Left cardiac atrium (tissue), 4 donors: ENCODE data around the gene SLC1A7. TPM values are rescaled to one million over a fixed set of nuclear protein-coding genes. Genes with fewer than 3 reads are reported as not detected.
A peak's percentile ranks its signal among the peaks of the same experiment; 100 is the strongest.

Experiments
- ATAC-seq, 2 donors: fragments of 200-7000 bp; cut with Tn5 transposase; one replicate each; pipeline ENCODE4 v1.9.1; 2020; ENCODE audit warnings: mild to moderate bottlenecking in 2 of 2, moderate library complexity in 2 of 2
- DNase-seq: peaks from one replicate; pipeline ENCODE4 v3.0.0-alpha.2; 2020
- intact Hi-C, 2 donors: fragments of 100-400 bp; cut with DNase I; formaldehyde crosslinking; loops; one replicate each; pipeline versions ENCODE4 v1.14.1 to v1.15.1; 2022 to 2023
- total RNA-seq, 2 donors: library from RNA; stranded (reverse); fragmentation: NEBNext Ultra II Directional; extraction: Animal tissue kit (Norgen Biotek cat#: 25700); gene quantifications; one replicate each; pipeline ENCODE4 v1.2.1, GENCODE V29; 2021
- donor health status: DM: no; HTN: yes; CAD: no.
- donor health status: DM: no; HTN: yes; CAD: no; lungs with severe emphysema.
- donor health status: DM: yes; HTN: yes; CAD: no.
- donor health status: Dilated cardiomyopathy.

The SLC1A7 gene
- total RNA-seq, 2 donors from 2014 or later, result 0.31 to 0.85 TPM

DNA sequence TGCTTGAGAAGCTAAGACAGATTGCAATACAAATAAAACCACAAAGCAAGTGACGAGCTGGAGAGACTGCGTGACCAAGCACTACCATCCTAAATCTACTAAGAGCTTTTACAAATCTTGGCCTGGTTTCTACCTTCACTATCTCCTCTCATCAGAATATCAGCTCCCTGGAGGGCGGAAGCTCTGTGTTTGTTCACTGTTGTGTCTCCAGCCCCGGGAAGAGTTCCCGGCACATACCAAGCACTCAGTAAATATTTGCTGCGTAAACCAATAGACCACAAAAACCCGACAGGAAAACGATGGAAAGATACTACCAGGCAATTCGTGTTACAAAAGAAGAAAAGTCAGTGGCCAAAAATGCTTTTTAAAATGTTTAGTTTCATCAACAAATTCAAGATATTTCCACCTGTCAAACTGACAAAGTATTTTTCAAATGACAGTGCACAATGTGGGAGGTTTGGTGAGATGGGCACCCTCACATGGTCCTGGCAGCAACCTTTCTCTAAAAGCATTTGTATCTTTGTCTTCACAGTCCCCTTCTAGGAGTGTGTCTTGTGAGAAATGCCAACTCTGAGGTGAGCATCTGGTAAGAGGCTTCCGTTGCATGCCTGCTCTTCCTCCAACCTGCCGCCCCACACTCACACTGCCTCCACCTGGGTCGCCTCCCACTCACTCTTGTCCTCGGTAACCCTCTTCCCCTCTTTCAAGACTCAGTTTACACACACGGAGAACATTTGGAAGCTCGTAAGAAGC lies 34.7 kb downstream of the SLC1A7 start:
- ATAC-seq, result no peak
- intact Hi-C loops, result no loop called here
- DNase-seq, result no peak

DNA sequence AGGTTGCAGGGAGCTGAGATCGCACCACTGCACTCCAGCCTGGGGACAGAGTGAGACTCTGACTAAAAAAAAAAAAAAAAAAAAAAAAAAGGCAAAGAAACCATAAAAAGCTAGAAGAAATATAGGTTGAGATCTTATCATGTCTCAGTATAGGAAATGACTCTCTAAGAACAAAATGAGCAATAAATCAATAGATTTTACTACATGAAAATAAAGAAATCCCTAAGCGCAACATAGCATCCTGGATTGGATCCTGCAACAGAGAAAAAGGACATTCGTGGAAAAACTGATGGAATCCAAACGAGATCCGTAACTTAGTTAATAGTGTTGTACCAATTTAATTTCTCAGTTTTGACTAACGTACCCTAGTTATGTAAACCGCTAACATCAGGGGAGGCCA lies 35.3 kb downstream of the SLC1A7 start:
- no peak for ATAC-seq
- no peak for DNase-seq
- intact Hi-C loops, result no loop called here

DNA sequence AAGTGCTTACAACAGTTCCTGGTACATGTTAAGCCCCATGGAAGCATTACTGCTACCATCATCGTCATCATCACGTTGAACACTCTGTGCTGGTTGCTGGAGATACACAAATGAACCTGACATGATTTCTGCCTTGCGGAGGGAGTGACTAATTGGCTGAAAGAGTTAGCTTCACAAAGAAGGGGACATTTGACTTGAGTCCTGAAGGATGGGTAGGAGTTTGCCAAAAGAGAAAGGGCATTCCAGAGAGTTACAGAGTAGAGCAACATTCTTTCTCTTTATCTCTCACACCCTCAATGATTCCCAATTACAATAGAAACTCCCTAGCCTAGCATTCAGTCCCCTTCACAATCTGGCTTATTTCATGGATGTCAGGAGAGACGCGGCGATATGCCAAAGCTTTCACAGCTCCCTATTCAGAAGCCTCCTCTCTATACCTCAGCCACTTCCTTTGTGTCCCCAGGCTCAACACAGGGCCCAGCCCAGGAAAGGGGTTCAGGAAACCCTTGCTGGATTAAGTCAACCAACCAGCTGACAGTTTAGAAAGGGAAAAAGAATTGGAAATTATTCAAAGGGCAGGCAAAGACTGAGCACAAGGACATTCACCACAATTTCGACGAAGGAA lies 38.0 kb downstream of the SLC1A7 start:
- no peak for ATAC-seq
- intact Hi-C loops, result no loop called here
- no peak for DNase-seq

DNA sequence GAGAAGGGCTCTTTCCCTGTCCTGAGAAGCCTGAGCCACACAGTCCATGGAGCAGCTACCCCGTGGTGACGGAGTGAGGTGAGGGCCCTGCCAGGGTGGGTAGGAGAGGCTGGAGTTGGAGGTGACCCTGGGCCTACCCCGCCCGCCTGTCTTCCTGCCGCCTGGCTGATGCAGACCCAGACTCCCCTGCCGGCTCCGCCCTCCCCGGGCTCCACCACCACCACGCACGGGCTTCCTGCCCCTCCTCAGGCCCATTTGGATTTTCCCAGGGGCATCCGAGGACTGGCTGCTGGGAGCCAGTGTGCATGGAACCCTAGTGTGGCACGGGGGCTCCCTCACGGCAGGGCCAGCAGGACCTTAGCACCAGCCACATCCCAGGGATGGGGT lies 47.9 kb downstream of the SLC1A7 start:
- no peak for DNase-seq
- intact Hi-C loops, result no loop called here
- no peak for ATAC-seq

DNA sequence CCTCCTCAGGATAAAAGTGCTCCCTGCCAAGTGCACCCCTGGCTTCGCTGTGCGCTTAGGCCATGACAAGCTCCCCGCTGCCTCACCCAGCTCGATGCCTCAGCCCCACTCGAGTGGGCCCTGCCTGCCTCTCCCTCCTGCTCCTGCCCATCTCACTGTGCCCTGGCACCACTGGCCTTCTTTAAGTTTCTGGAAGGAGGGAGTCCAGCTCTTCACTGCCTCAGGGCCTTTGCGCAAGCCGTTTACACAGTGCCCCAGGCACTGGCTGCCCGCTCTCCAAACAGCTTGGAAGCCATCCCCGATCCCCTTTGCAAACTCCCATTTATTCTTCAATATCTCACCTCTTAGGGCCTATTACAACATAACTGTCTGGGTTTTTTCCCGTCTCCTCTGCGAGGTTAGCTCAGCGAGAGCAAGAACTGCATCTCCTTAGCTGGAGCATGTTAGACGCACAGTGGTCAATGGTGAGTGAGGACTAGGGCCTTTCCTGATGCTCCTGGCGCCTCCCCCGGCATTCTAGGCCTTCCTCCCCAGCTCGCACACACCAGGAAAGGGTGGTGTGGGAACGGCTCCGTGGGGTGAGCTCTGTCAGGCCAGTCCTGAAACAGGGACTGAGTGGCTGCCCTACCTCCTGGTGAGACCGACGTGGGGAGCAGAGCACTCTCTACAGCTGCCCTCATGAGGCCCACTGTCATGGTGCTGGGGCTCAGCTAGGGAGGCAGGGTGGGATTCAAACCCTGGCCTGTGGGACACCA lies 48.5 kb downstream of the SLC1A7 start:
- intact Hi-C loops, result no loop called here
- DNase-seq (no peak), ATAC-seq (no peak)

DNA sequence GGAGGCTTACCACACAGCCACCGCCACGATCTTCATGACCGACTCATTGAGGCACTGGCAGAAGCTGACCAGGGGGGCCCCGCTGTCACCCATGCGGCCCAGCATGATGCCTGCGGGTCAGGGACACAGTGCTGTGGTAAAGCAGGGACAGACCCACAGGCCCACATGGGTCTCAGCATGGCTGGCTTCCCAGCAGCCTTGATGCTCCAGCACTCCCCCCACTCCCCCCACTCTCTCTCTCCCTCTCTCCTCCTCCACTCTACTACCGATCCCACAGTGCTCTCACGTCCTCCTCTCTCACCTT lies 49.0 kb downstream of the SLC1A7 start:
- intact Hi-C loops, result no loop called here
- DNase-seq (no peak), ATAC-seq (no peak)

DNA sequence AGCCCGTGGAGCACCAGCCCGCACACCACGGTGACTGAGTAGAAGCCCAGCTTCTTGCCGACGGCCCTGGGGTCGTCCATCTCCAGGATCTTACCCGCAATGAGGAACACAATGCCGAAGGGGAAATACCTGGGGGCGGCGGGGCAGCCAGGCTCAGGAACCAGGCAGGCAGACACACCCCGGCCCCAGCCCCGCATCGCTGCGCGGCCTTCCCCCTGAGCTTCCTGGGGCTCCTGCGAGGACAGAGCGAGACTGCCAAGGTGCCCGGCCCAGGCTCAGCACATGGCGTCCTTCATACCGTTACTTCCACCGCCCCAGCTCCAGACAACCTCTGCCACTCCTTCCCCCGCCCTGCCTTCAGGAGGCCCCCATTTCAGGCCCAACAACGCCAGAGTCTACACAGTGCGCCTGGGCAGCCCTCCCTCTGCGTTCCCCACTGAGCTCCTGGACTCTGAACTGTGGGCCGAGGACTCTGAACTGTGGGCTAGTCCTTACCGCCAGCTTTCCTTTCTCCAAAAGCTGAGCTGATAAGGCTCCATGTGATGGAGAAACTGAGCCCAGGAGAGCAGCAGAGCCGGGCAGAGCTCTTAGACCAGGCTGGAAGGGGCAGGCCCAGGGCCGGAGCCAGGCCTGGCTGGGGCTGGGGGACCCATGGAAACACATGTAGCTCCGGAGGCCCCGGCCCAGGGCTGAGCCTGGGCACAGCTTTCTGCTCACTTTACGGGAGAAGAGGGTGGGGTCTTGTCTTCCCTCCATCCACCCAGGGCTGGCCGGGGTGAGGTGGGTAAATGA lies 49.6 kb downstream of the SLC1A7 start:
- ATAC-seq, result no peak
- DNase-seq, result no peak
- intact Hi-C loops, result no loop called here

DNA sequence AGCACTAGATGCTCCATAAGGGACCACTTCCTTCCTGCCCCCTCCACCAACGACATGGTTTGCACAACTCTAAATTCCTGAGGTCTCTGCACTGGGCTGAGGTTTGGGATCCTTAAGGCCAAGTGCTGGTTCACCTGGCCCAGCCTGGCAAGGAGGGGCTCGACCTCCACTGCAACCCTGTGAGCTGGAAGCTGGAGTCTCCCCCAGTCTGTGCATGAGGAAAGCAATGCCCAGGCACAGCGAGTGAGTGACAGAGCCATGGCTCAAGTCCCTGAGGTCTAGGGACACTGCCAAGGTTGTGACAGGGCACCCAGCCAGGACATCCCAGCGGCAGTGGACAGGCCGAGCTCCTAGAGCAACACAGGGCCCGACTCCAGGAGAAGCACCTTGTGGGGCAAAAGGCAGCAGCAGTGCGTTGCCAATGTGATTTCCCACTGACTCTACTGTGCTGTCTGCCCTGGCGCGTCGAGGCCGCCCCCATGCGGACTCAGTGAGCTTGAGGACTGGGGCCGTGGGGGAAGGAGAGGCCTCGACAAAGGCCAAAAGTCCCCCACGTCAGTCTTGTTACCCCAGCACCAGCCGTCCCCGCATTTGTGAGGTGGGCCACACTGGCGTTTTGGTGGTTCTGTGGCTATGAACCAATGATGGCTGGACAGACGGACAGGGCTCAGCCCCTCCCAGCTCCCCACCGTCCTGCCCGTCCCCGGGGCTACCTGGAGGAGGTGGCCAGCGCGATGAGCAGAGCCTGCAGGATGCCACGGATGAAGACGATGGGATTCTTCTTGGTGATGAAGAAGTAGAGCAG lies 50.4 kb downstream of the SLC1A7 start:
- DNase-seq, result peak; percentile 64
- intact Hi-C loops, result no loop called here
- ATAC-seq, result peak; percentile 65 to 74

DNA sequence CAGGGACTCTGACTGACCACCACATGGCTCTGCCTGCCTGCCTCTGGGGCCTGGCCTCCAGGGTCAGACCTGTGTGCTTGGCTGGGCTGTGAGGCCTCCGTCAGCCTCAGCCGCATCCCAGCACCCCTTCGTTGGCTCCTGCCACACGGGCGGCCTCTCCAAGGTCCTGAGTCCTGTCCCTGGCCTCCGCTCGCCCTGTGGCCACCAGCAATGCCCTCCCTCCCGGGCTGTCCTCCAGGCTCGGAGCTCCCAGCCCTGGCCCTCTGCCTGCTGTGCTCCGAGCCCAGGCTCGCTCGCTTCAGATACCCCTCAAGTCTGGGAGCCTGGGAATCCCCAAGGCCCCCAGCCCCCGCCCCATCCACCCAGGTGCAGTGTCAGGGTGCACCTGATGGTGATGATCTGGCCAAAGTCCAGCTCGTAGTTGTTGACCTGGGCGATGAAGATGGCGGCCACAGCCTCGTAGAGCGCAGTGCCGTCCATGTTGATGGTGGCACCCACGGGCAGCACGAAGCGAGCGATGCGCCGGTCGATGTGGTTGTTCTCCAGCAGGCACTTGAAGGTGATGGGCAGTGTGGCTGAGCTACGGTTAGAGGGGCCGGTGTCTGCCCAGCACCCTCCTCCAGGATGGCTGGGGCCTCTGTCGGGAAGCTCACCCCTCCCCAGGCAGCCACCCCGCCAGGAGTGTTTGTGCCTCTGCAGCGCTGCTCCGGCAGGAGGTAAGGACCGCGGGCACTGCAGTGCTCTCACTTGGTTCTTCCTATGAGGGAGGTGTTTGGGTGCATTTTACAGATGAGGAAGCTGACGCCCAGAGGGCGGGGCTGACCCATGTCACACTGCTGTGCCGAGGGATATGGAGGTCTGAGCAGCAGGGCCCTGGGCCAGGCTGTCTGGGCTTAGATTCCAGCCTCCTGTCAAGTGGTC lies 52.0 kb downstream of the SLC1A7 start:
- DNase-seq, result peak; percentile 37
- peak; percentile 17 to 41 for ATAC-seq
- intact Hi-C loops, result no loop called here

DNA sequence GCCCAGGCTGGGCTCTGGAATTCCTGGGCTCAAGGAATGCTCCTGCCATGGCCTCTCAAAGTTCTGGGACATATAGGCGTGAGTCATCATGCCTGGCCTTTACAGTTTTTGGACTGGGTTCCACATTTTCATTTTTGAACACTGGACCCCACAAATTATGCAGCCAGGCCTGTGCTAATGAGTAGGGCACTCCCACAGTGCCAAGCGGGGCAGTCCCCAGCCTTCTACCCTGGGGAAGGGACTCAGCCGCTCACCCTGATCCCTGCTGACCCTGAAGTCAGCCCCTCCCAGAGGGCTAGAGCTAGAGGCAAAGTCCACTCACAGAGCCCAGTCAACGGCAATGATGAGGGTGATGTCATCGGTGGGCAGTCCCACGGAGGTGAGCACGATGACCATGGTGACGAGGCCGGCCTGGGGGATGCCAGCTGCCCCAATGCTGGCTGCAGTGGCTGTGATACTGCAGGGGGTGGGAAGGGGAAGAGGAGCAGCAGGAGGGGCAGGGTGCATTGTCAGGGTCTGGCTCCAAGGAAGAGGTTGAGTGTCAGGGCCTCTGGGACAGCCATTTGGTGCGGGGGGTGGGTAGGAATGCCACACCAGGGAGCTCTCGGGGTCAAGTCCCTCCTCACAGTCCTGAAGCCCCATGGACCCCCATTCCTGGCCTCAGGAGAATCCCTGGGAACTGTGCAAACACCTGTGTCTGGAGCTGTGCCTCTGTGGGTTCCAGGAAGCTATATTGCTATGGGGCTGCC lies 52.8 kb downstream of the SLC1A7 start:
- no peak for ATAC-seq
- no peak for DNase-seq
- intact Hi-C loops, result no loop called here

DNA sequence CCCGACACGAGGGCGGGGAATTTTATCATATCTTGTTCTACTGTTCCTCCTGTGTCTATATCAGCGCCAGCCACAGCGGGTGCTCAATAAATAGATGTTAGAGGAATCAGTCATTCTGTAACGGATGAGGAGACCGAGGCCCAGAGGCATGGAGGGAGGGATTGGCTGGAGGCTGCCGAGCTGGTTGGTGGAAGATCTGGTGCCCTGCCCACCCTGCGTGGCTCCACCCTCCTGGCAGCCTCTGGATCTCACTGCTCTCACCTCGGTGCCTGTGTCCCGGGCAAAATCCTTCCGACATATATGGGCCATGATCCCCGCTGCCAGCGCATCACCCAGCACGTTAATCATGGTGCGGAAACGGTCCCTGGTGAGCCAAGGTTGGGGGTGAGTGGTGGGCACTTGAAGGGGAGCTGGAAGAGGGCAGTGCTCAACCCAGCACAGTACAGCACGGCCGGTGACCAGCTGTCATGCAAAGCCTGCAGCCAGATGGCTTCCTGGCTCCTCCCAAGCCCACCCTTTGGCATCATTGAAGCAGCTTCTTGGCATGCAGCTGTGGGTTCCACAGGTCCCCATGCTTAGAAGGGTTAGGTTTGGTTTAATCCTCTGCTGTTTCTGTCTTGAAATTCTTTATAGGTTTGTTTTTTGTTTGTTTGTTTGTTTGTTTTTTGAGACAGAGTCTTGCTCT lies 53.7 kb downstream of the SLC1A7 start:
- intact Hi-C loops, result no loop called here
- no peak for ATAC-seq
- DNase-seq, result no peak

DNA sequence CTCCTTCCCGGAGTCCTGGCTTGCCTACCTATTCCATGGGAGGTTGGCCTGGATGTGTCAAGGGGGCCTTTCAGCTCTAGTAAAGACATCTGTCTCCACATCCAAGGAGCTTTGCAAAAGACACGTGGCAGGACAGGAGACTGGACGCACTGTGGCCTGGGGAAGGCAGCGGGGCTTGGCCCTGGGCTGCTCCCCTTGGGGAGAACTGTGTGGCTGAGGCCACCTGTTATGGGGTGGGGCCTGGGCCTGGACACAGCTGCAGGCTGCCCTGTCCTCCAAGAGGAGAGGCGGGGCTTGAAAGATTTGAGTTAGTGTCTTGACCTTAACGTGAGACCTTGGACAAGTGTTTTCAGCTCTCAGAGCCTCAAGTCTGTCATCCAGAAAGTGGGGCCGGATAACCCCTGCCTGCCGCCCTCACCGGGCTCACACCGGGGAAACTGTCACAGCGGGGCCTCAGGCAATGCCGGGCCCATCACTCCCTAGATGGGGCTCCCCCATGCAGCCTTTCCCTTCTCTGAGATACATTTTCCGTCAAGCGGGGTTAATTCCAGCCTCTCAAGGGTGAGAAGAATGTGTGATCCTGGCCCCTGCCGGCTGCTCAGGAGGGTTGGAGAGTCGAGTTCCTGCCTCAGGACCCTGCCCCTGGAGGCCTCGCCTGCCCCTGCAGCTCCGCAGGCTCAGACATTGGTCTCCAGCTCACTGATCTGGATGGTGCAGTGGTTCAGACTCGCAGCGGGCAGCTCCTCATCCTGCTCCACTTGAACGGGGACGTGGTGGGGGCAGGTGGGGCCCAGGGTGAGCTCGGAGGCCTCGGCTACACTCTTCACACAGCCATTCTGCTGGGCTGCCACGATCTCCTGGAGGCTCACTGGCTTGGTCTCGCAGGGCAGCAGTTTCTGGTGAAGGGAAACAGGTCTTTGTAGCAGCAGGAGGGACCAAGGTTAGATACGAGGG lies 54.8 kb downstream of the SLC1A7 start:
- DNase-seq (no peak), ATAC-seq (peak in 1 of 2 donors; percentile 9)
- intact Hi-C loops, result no loop called here

DNA sequence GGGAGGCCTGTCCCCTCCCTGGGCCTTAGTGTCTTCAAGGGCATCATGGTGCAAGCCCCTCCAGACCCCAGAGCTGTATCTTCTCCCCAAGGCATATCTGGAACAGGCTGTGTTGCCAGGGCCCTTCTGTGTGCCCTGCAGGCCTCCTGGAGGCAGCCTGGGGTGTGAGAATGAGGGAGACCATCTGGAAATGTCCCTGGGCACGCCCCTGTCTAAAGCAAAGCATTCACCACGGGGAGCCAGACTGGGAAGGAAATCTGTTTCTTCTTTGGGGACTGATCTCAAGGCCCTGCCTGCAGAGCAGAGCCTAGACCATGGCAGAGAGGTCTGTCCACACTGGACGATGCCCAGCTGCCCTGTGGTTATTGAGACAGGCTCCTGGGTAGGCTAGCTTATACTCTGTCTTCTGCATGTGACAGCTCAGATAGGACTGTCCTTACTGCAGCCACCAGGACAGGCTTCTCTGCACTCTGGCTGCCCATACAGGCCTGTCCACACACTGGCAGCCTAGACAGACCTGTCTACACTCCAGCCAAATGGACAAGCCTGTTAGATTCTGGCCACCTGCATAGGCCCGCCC lies 55.9 kb downstream of the SLC1A7 start:
- ATAC-seq (peak in 1 of 2 donors; percentile 7), DNase-seq (no peak)
- intact Hi-C loops, result no loop called here

DNA sequence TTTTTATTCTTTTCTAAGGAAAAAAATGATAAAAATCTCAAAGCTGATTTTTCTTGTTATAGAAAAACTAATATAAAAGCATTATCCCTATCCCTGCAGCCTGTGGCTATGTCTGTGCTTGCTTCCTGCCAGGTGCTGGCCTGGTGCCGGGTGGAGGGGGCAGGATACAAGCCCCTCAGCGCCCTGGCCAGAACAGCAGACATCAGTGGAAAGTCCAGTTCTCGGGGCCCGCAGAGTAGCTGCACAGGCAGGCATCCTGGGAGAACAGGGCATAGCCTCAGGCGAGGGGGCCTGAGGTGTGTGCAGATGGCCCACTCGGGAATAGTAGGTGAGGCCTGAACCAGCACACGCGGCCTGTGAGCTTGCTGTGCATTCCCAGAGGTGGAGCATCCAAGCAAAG lies 57.0 kb downstream of the SLC1A7 start:
- DNase-seq (no peak), ATAC-seq (no peak)
- intact Hi-C loops, result no loop called here

DNA sequence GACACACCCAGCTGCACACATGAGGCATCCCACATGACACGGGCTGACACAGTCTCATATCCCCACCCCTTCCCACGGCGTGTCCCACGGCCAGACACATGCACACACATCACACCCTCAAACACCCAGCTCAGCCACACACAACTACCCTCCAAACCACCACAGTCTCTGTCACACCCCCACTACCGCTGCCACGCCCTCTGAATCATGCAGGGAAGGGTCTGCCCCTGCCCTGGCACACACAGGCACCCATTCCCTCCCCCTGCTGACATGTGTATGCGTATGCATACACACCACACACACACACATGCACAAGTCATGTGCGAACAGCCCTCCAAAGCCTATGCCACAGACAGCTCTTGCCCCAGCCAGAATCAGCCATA lies 57.9 kb downstream of the SLC1A7 start:
- intact Hi-C loops, result no loop called here
- DNase-seq (no peak), ATAC-seq (no peak)
